Epithelial cell of esophagus (primary cell): ENCODE data around the gene ST3GAL6.
A peak's percentile ranks its signal among the peaks of the same experiment; 100 is the strongest.

Experiments used
- DNase-seq: peaks from one replicate; pipeline ENCODE4 v3.0.0; 2010; ENCODE audit warnings: low read depth
- H3K4me3 ChIP-seq: 2 replicates; pipeline ENCODE4 v1.5.1; 2011; ENCODE audit warnings: mild to moderate bottlenecking, low read length, control low read depth
- CTCF ChIP-seq: IDR thresholded peaks from 2 replicates; pipeline ENCODE4 v1.5.1; 2011; ENCODE audit warnings: low read depth, mild to moderate bottlenecking, low read length, control low read depth, inconsistent platforms; ENCODE audit not compliant: insufficient read depth; ENCODE audit errors: missing control alignments

Gene ST3GAL6

GRCh38 chr3:98763819-98764418, 779 bp downstream of the ST3GAL6 start:
- H3K4me3 ChIP-seq, result no peak overlapping the region
- DNase-seq, result no peak
- TF ChIP-seq CTCF, result no peak

- no peak for TF ChIP-seq CTCF
- H3K4me3 ChIP-seq, result no peak overlapping the region
- no peak for DNase-seq
Measured at GRCh38 chr3:98764472-98764884, 1.3 kb downstream of the ST3GAL6 start.

- no peak for DNase-seq
- H3K4me3 ChIP-seq, result no peak overlapping the region
- TF ChIP-seq CTCF, result no peak
Measured at GRCh38 chr3:98765721-98766120, 2.6 kb downstream of the ST3GAL6 start.

GRCh38 chr3:98766924-98767323, 3.8 kb downstream of the ST3GAL6 start:
- H3K4me3 ChIP-seq, result no peak overlapping the region
- TF ChIP-seq CTCF, result no peak
- DNase-seq, result peak; percentile 31

GRCh38 chr3:98768961-98769360, 5.8 kb downstream of the ST3GAL6 start:
- TF ChIP-seq CTCF, result no peak
- H3K4me3 ChIP-seq, result no peak overlapping the region
- DNase-seq, result no peak

GRCh38 chr3:98769448-98769847, 6.3 kb downstream of the ST3GAL6 start:
- no peak for TF ChIP-seq CTCF
- DNase-seq, result no peak
- H3K4me3 ChIP-seq, result no peak overlapping the region
